Keratinocyte (primary cell): ENCODE data around the gene TMEM63B. TPM values are rescaled to one million over a fixed set of nuclear protein-coding genes. Genes with fewer than 3 reads are reported as not detected.

Source experiments
- DNase-seq: peaks from one replicate; pipeline ENCODE4 v3.0.0-alpha.2; 2011; ENCODE audit warnings: low read depth, missing footprints, low spot score
- FAIRE-seq: peaks from 2 replicates; lab custom pipeline; 2011; peaks lifted over from hg19 to GRCh38; lab: Jason Lieb, UNC
- H2AFZ ChIP-seq: 2 replicates; pipeline ENCODE4 v1.6.0; 2012; ENCODE audit warnings: low read length, control low read depth, inconsistent platforms; ENCODE audit not compliant: control insufficient read depth
- H3K27ac ChIP-seq: 2 replicates; pipeline ENCODE4 v1.5.1; 2011; ENCODE audit warnings: low read length; ENCODE audit not compliant: control insufficient read depth, insufficient read depth
- H3K27me3 ChIP-seq: 3 replicates; pipeline ENCODE4 v1.6.0; 2011; ENCODE audit warnings: low read length; ENCODE audit not compliant: control insufficient read depth, insufficient read depth; ENCODE audit errors: extremely low read depth
- H3K36me3 ChIP-seq, 2 experiments: 2 replicates in 1 of 2; 3 replicates in 1 of 2; pipeline ENCODE4 v1.5.1; 2011; ENCODE audit warnings: low read length in 2 of 2, mild to moderate bottlenecking in 1 of 2; ENCODE audit not compliant: control insufficient read depth in 2 of 2, insufficient read depth in 2 of 2; ENCODE audit errors: extremely low read depth in 1 of 2
- H3K4me1 ChIP-seq: 3 replicates; pipeline ENCODE4 v1.5.1; 2011; ENCODE audit warnings: low read length; ENCODE audit not compliant: control insufficient read depth, insufficient read depth; ENCODE audit errors: extremely low read depth
- H3K4me2 ChIP-seq: 3 replicates; pipeline ENCODE4 v1.6.0; 2011; ENCODE audit warnings: low read depth, low read length; ENCODE audit not compliant: control insufficient read depth, insufficient read depth; ENCODE audit errors: extremely low read depth
- H3K4me3 ChIP-seq, 3 experiments: fragments of 200-600 bp in 1 of 3; sonication (generic) in 1 of 3; 2 replicates in 2 of 3; 3 replicates in 1 of 3; pipeline ENCODE4 v1.5.1; 2011 to 2016; ENCODE audit warnings: low read length in 3 of 3, mild to moderate bottlenecking in 3 of 3, control low read depth in 2 of 3, inconsistent platforms in 1 of 3, low read depth in 1 of 3, mixed read lengths in 1 of 3, mixed run types in 1 of 3, moderate library complexity in 1 of 3; ENCODE audit not compliant: control insufficient read depth in 2 of 3, insufficient read depth in 2 of 3; ENCODE audit errors: extremely low read depth in 1 of 3
- H3K79me2 ChIP-seq: 2 replicates; pipeline ENCODE4 v1.6.0; 2012; ENCODE audit warnings: low read length; ENCODE audit not compliant: control insufficient read depth, insufficient read depth
- H3K9ac ChIP-seq: 3 replicates; pipeline ENCODE4 v1.6.0; 2011; ENCODE audit warnings: low read length; ENCODE audit not compliant: control insufficient read depth, insufficient read depth; ENCODE audit errors: extremely low read depth
- H3K9me1 ChIP-seq: 3 replicates; pipeline ENCODE4 v1.6.0; 2011; ENCODE audit warnings: low read length; ENCODE audit not compliant: control insufficient read depth, insufficient read depth; ENCODE audit errors: extremely low read depth
- H3K9me3 ChIP-seq: 2 replicates; pipeline ENCODE4 v1.5.1; 2012; ENCODE audit warnings: low read depth, low read length; ENCODE audit not compliant: control insufficient read depth
- H4K20me1 ChIP-seq: 3 replicates; pipeline ENCODE4 v1.6.0; 2011; ENCODE audit warnings: low read length; ENCODE audit not compliant: control insufficient read depth, insufficient read depth; ENCODE audit errors: extremely low read depth
- CTCF ChIP-seq, 3 experiments: IDR thresholded peaks in 1 of 3; conservative IDR thresholded peaks in 1 of 3; optimal IDR thresholded peaks in 1 of 3; 2 replicates in 2 of 3; 3 replicates in 1 of 3; pipeline versions ENCODE3 to v1.5.1; 2011; ENCODE audit warnings: low read length in 3 of 3, mild to moderate bottlenecking in 3 of 3, moderate library complexity in 2 of 3, control low read depth in 1 of 3, inconsistent platforms in 1 of 3; ENCODE audit not compliant: insufficient read depth in 2 of 3; ENCODE audit errors: extremely low read depth in 1 of 3
- EZH2 ChIP-seq: IDR thresholded peaks from one replicate; pipeline ENCODE4 v1.6.1; 2012; ENCODE audit warnings: inconsistent platforms, mild to moderate bottlenecking, low read length, moderate library complexity
- dilution Hi-C: fragments of 300-500 bp; cut with MboI; formaldehyde crosslinking; loops from one replicate; pipeline ENCODE4 v1.7.0; 2020; ENCODE audit warnings: low sequenced_read_pairs; ENCODE audit not compliant: extremely low pct_ligation_motif_present
- polyA plus RNA-seq, 5 experiments: library from polyadenylated mRNA; depleted of rRNA in 3 of 5; stranded (reverse) in 3 of 5; stranded (forward) in 1 of 5; unstranded in 1 of 5; fragments of >200 nt; gene quantifications; 1 replicate in 1 of 5; 2 replicates in 3 of 5; 3 replicates in 1 of 5; pipeline versions ENCODE4 v1.2.1 to v1.2.3, GENCODE V29; 2011 to 2012; ENCODE audit warnings: missing spikeins in 2 of 5, low read depth in 1 of 5, low replicate concordance in 1 of 5

Gene TMEM63B
- polyA plus RNA-seq, 1 donor (not counting 4 experiments of a cell fraction or from before 2014, with no cell fraction given), result 64.8 TPM

DNA sequence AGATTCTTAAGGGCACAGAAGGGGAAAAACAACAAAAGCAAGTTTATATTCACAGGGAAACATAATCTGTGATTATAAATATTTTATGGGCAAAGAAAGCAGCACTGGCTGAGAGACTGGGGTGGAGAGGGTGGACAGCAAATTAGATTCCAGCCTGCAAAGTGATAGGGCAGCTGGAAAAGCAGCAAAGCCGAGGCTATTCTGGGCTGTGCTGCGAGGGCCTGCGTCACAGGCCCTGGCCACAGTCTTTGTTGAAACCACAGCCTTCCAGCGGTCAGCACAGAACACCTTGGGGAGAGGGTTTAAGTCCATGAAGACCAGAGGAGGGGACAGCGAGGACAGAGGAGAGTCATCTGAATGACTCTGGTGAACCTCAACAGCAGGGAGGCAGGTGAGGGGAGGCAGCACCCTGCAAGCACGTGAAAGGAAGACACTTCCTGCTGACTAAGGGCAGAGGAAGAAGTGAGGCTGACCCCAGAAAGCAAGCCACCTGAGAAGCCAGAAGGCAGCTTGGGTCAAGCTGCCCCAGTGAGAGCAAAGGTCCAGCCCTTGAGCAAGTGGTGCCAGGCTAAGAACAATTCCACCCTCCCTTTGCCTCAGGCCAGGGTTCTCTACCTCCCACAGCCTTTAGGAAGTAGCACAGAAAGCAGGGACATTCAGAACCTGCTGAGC lies 17.2 kb upstream of the TMEM63B start:
- Histone ChIP-seq H2AFZ (no peak overlapping the region), H3K4me1 (peaks cover 11% of the 10 kb centered on the region), H3K36me3 (peaks cover 42 to 48% of the 10 kb centered on the region in 2 experiments), H3K9me1 (peaks cover 2% of the 10 kb centered on the region), H3K27me3 (no peaks in the 10 kb centered on the region), H3K4me3 (no peak overlapping the region), H3K9me3 (no peaks in the 10 kb centered on the region), H3K79me2 (peaks cover 67% of the 10 kb centered on the region), H3K27ac (no peak overlapping the region), H3K4me2 (no peak overlapping the region), H4K20me1 (no peaks in the 10 kb centered on the region), H3K9ac (no peak overlapping the region)
- TF ChIP-seq CTCF (optimal IDR thresholded peaks at IDR 0.05 in 1 of 3, IDR thresholded peaks at IDR 0.05 in 1 of 3, conservative IDR thresholded peaks at IDR 0.05 in 1 of 3; ENCODE audit: extremely low read depth in 1 of 3, insufficient read depth in 2 of 3, low read length in 3 of 3) (no peak), EZH2 (no peak)
- dilution Hi-C loops, result no loop called here
- no peak for FAIRE-seq
- DNase-seq, result no peak

DNA sequence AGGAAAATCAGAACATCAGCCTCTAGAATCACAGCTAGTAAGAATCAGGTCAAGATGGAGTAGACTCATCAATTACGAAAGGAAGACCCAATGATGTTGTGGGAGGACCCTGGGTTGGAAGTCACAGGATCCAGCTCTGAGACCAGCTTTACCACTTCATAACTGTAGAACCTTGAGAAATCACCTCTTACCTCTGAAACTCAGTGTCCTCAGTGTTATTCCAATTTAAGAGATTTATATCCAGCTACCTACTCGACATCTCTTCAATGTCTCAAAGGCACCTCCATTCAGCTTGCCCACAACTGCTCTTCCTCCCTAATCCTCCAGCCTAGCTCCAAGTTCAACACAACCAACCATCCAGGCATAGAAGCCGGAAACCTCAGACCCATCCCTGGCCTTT lies 16.4 kb upstream of the TMEM63B start:
- H3K27ac ChIP-seq, result no peak overlapping the region
- dilution Hi-C loops, result no loop called here
- H3K9me3 ChIP-seq, result no peaks in the 10 kb centered on the region
- H3K9ac ChIP-seq, result no peak overlapping the region
- H3K4me1 ChIP-seq, result peaks cover 19% of the 10 kb centered on the region
- TF ChIP-seq CTCF (optimal IDR thresholded peaks at IDR 0.05 in 1 of 3, IDR thresholded peaks at IDR 0.05 in 1 of 3, conservative IDR thresholded peaks at IDR 0.05 in 1 of 3; ENCODE audit: extremely low read depth in 1 of 3, insufficient read depth in 2 of 3, low read length in 3 of 3), result no peak
- no peak for TF ChIP-seq EZH2
- H3K4me3 ChIP-seq, result no peak overlapping the region
- FAIRE-seq (no peak), DNase-seq (no peak)
- H3K9me1 ChIP-seq, result peaks cover 2% of the 10 kb centered on the region
- H3K36me3 ChIP-seq, result peaks cover 40 to 48% of the 10 kb centered on the region in 2 experiments
- H2AFZ ChIP-seq, result no peak overlapping the region
- peaks cover 70% of the 10 kb centered on the region for H3K79me2 ChIP-seq
- no peaks in the 10 kb centered on the region for H3K27me3 ChIP-seq
- no peaks in the 10 kb centered on the region for H4K20me1 ChIP-seq
- no peak overlapping the region for H3K4me2 ChIP-seq
